Measurements from ENCODE around the gene IFITM2.
"Not testable (repeated sequence)": the region's sequence is repeated elsewhere in the genome, so short reads cannot be mapped to it uniquely, and the experiment has no call there.

IFITM2 gene

GRCh38 chr11:342328-342727, 34.7 kb downstream of the IFITM2 start:
- no peak for DNase-seq (ENCODE audit: low read depth)

GRCh38 chr11:344836-345578, 37.4 kb downstream of the IFITM2 start:
- DNase-seq (ENCODE audit: low read depth): no peak

- DNase-seq (ENCODE audit: low read depth): no peak
These were observed 38.9 kb downstream of the IFITM2 start for GRCh38 chr11:346529-346928.

GRCh38 chr11:349270-349954, 41.8 kb downstream of the IFITM2 start:
- DNase-seq (ENCODE audit: low read depth): not testable (repeated sequence)

- DNase-seq (ENCODE audit: low read depth): not testable (repeated sequence)
These were observed 42.6 kb downstream of the IFITM2 start for GRCh38 chr11:350033-350722.

GRCh38 chr11:350723-351255, 43.2 kb downstream of the IFITM2 start:
- no peak for DNase-seq (ENCODE audit: low read depth)

GRCh38 chr11:351411-351810, 43.8 kb downstream of the IFITM2 start:
- no peak for DNase-seq (ENCODE audit: low read depth)

GRCh38 chr11:352456-353031, 44.9 kb downstream of the IFITM2 start:
- DNase-seq (ENCODE audit: low read depth): no peak

GRCh38 chr11:353179-353873, 45.7 kb downstream of the IFITM2 start:
- no peak for DNase-seq (ENCODE audit: low read depth)

- peak; percentile 66 for DNase-seq (ENCODE audit: low read depth)
These were observed 48.2 kb downstream of the IFITM2 start for GRCh38 chr11:355581-356458.

- no peak for DNase-seq (ENCODE audit: low read depth)
These were observed 49.0 kb downstream of the IFITM2 start for GRCh38 chr11:356610-357009.

- DNase-seq (ENCODE audit: low read depth): no peak
These were observed 50.0 kb downstream of the IFITM2 start for GRCh38 chr11:357582-357981.

GRCh38 chr11:358129-358800, 50.6 kb downstream of the IFITM2 start:
- DNase-seq (ENCODE audit: low read depth): no peak

Measured in stimulated activated CD8-positive, alpha-beta memory T cell treated with anti-CD3 and anti-CD28 coated beads, Interleukin-7, amount 100 ng/mL, for 24 hours (primary cell).